Hematopoietic multipotent progenitor cell treated with erythropoietin and hydrocortisone succinate and interleukin-3 and kit ligand, for 4 days (in vitro differentiated cells): ENCODE results near the gene ANKAR.
A peak's percentile ranks its signal among the peaks of the same experiment; 100 is the strongest.
"Not testable (repeated sequence)": the region's sequence is repeated elsewhere in the genome, so short reads cannot be mapped to it uniquely, and the experiment has no call there.

Experiments
- DNase-seq: peaks from one replicate; pipeline ENCODE4 v3.0.0-alpha.2; 2015

ANKAR gene

DNA sequence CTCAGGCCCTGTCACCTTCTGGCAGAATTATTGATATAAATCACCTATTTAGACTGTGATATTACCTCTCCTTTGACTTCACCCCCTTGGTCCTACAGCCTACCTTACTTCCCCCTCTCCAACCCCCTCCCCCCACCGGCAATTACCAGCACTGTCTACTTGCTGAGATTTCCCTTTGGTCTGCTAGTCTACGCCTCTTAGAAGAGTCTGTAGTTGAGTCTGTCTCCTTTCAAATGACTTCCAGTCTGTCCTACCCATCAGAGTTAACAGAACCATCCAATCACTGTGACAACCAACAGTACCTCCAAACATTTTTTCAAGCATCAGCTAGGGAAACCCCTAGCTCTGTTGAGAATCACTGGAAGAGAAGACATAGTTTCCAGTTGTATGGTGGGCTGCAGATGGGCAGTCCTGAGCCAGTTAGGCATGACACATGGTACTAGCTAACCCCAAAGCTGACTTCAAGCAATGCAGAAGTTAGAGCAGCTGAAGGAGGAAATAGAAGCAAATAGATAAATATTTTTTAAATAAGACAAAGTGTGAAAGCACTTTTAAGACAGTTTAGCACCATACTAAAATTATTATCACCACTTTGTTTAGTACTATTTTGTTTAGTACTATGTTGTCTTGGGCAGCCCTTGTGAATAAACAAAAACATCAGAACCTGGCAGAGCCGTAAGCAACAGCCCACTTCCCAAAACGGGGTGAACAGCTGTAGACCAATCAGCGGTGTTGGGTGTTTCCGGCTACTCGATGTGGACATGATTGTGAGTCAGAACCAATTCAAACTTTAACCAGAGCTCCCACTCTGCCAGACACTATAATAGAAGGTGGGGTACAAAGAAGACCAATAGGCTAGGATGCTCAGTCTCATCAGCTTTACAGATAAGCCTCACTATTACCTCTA lies 15.9 kb upstream of the ANKAR start:
- no peak for DNase-seq

DNA sequence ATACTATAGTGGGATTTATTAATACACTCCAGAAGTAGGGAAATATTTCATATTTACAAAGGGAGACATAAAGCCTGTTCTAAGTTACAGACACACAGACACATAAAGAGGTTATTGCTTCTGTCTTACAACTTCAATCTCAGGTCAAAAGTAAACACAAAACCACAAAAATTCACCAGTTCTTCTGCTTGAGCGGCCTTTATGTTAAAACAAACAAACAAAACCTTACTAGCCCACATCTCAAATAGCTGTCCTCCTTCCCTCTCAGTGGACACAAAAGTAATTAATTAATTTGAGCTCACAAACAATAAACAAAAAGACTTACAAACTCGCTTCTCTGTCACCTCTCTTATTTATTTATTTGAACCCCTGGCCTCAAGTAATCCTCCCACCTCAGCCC lies 14.7 kb upstream of the ANKAR start:
- DNase-seq: no peak

DNA sequence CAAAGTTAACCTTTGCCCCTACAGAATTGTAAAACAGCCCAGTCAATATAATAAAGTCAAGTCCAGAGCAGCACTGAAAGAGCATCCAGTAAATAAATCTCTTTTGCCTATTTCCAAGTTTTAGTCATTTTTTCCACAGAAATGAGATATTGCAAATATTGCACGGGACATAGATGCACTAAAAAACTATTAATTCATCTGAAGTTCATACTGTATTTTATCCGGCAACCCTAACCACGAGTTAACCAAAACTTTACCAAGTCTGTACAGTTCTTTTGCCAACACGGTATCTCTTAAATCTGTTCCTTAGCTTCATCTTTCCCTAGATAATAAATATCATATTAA lies 13.7 kb upstream of the ANKAR start:
- DNase-seq: no peak

GRCh38 chr2:189661148-189661956 lies 13.1 kb upstream of the ANKAR start, which contains the start of gene ASNSD1:
ASNSD1 (plus strand) TSS chr2:189661459; CDS start chr2:189666133, 4,674 bp downstream.
- peak; percentile 100 for DNase-seq

DNA sequence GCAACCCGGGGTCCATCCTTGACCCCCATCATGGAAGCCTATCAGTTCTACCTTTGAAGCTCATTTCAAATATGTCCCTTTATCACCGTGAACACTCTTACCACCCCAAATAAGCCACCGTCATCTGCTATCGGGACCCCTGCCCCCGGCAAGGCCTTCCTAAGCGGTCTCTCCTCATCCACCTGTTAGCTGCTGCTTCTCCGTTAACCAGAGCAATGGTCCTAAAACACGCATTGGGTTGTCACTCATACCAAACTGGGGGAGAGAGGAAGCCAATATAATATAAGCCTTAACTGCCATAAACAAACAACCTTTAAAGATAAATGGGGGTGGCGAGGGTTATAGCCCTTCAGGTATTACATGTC lies 12.5 kb upstream of the ANKAR start:
- no peak for DNase-seq

GRCh38 chr2:189662669-189663226 lies 11.7 kb upstream of the ANKAR start:
- DNase-seq: no peak

DNA sequence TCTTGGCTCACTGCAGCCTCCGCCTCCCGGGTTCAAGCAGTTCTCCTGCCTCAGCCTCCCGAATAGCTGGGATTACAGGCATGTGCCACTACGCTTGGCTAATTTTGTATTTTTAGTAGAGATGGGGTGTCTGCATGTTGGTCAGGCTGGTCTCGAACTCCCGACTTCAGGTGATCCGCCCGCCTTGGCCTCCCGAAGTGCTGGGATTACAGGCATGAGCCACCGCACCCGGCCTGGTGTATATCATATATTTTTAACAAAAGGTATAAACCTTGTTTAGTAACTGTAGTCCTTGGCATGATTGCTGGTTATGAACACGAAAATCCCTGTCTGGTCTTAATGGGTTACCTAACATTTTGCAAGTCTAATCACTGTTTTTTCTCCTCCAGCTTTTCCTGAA lies 11.2 kb upstream of the ANKAR start:
- DNase-seq: not testable (repeated sequence)

- no peak for DNase-seq
These were observed 4.6 kb upstream of the ANKAR start for GRCh38 chr2:189669913-189670312.

GRCh38 chr2:189673661-189674373 lies 653 bp upstream of the ANKAR start:
- DNase-seq: no peak

DNA sequence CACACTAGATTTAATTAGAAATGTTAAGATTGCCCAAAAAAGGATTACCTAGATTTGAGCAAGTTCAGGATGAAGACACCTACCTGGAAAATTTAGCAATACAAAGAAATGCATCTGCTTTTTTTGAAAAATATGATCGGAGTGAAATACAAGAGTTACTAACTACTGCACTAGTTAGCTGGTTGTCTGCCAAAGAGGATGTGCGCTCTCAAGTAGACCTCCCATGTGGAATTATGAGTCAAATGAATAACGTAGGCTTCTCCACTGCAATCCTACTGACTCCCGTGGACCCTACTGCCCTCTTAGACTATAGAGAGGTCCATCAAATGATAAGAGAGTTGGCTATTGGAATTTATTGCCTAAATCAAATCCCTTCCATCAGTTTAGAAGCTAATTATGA lies 2.0 kb downstream of the ANKAR start:
- DNase-seq: no peak

GRCh38 chr2:189679226-189679625 lies 4.8 kb downstream of the ANKAR start:
- peak; percentile 59 for DNase-seq

DNA sequence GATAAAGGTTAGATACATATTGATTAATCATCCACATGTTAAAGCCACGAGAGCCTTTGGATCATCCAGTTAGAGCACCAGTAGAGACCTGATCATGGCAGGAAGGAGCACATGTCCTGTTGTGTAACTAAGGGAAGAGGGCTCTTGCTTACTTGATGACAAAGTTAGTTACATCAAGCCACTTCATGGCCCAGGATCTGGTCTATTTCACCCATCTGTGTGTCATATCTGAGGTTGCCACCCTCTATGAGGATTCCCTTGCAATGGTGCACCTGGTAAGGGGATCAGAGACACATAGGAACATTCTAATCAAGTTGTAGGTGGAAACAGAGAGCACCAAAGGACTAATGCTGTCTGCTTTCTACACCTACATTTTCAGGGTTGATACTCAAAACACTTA lies 6.7 kb downstream of the ANKAR start:
- DNase-seq: no peak

DNA sequence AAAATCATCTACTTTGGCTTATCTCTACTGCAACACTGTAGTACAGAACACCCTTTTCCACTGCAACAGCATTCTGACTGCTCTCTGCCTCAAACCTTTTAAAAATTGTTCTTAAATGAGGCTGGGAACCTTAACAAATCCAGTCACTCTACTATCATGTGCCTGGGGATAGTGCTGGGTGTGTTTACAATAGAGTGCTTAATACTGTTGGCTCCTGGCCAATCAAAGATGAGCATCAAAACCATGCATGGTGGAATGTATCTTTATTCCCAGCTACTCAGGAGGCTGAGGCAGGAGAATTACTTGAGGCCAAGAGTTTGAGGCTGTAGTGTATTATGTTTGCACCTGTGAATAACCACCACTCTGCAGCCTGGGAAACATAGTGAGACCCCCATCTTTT lies 7.4 kb downstream of the ANKAR start:
- peak; percentile 48 for DNase-seq

DNA sequence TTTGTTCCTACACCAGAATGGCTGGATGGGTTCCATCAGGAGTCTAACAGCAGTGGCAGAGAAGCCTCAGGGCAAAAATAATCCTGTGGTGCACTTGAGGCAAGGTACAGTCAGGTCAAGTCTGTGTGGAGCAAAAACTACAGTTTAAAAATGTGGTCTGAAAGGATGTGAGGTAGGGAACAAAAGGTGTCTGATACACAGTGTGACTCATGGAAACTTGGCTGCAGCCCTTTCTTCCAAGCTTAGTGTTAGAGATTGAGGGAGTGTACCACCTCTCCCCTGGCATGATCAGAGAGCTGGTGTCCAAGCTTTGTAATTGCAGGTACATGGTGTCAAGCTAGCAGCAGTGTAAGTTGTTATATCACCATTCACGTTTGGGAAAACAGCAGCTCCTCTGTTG lies 8.9 kb downstream of the ANKAR start:
- no peak for DNase-seq

DNA sequence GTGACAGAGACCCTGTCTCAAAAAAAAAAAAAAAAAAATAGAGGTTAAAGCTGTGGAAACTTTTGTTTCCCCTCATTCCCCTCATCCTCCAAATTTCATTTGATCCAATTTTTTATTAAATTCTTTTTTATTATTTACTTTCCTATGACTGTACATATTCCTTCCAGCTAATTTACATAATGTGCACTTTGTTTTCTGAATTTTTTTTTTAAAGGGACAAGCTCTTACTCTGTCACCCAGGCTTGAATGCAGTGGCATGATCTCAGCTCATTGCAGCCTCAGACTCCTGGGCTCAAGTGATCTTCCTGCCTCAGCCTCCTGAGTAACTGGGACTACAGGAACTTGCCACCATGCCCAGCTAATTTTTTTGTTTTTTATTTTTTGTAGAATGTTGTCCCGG lies 10.3 kb downstream of the ANKAR start:
- no peak for DNase-seq

- DNase-seq: peak; percentile 93
These were observed 11.2 kb downstream of the ANKAR start for GRCh38 chr2:189685540-189686229.

DNA sequence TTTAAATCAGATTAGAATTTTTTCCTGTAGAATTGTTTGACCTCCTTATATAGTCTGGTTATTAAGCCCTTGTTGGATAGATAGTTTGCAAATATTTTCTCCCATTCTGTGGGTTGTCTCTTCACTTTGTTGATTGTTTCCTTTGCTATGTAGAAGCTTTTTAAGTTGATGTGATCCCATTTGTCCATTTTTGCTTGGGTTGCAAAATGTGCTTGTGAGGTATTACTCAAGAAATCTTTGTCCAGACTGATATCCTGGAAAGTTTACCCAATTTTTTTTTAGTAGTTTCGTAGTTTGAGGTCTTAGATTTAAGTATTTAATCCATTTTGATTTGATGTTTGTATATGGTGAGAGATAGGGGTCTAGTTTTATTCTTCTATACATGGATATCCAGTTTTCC lies 13.3 kb downstream of the ANKAR start:
- DNase-seq: not testable (repeated sequence)

GRCh38 chr2:189696223-189696622 lies 21.8 kb downstream of the ANKAR start:
- no peak for DNase-seq

DNA sequence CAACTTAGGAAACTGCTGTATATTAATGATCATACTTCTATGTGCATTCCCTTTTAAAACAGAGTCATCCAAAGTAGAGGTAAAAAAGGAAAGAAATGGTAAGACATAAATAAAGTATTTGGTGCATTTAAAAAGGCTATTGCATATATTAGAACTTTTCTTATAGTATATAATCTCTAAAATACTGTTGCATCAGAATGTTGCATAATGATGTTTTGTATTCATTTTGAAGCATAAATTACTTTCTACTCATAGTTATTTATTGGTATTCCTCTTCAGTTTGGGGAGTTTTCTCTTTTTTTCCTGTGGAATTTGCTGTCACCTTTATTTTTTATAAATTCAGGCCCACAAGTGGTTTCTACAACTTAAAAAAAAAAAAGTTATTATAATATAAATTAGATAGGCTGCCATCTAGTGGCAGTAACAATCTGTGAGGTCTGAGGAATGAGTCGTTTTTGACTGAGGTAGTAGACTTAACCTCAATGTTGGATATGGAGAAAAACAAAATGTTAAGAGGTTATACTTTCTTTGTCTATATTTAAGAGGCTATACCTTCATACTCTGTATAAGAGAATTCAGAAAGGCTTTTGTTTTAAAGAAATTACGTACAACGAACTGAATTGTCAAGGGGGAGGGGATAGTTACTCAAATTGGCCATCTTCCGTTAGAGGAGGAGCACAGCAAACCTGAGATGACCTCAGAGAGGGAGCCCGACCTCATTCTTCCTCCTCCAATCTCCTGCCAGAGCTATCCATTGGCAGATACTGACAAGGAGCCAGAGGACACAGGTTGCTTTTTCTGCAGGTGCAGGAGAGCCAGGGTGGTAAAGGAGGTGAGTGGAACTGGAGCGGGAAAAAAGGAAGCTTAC lies 23.8 kb downstream of the ANKAR start:
- DNase-seq: peak; percentile 89

- DNase-seq: no peak
These were observed 26.2 kb downstream of the ANKAR start for GRCh38 chr2:189700681-189701080.

- DNase-seq: peak; percentile 63
These were observed 27.6 kb downstream of the ANKAR start for GRCh38 chr2:189702071-189702470.
